IMR-90 (cell line): ENCODE results near the gene PIWIL4. TPM values are rescaled to one million over a fixed set of nuclear protein-coding genes. Genes with fewer than 3 reads are reported as not detected.

Source experiments
- ATAC-seq: fragments of 200-7000 bp; cut with Tn5 transposase; 2 replicates; pipeline ENCODE4 v1.9.1; 2020; ENCODE audit warnings: low read depth, mild to moderate bottlenecking, moderate library complexity
- BruUV-seq: library from RNA; stranded (reverse); fragments of 400-500 nt; replicated peaks from 2 replicates; lab custom pipeline; 2021; lab: Mats Ljungman, UMichigan
- CTCF ChIA-PET: fragments of 300-600 bp; formaldehyde crosslinking; extraction: SDS; loops from one replicate; lab custom pipeline; 2021; ENCODE audit warnings: antibody characterized with exemption; lab: Yijun Ruan, JAX
- POLR2A ChIA-PET: fragments of 300-600 bp; sonication (Branson Sonifier 250); formaldehyde crosslinking; loops from one replicate; lab custom pipeline; 2022; ENCODE audit warnings: antibody characterized with exemption; ENCODE audit not compliant: unreplicated experiment; lab: Charles Lee
- DNase-seq: peaks from one replicate; pipeline ENCODE4 v3.0.0; 2013
- H2AFZ ChIP-seq: replicated peaks from 2 replicates; pipeline ENCODE3; 2013; ENCODE audit warnings: low read length, mild to moderate bottlenecking; ENCODE audit not compliant: poor library complexity
- H2AK5ac ChIP-seq: 2 replicates; pipeline ENCODE4 v1.6.1; 2013; ENCODE audit warnings: low read depth, low read length, inconsistent platforms
- H2AK9ac ChIP-seq: replicated peaks from 2 replicates; pipeline ENCODE3; 2013; ENCODE audit warnings: mild to moderate bottlenecking, low read depth, low read length, moderate library complexity; ENCODE audit not compliant: poor library complexity
- H2BK120ac ChIP-seq: 2 replicates; pipeline ENCODE4 v1.6.1; 2013; ENCODE audit warnings: low read depth, low read length, inconsistent platforms
- H2BK15ac ChIP-seq: 3 replicates; pipeline ENCODE4 v1.6.1; 2013; ENCODE audit warnings: low read depth, low read length, inconsistent platforms
- H2BK20ac ChIP-seq: 2 replicates; pipeline ENCODE4 v1.6.1; 2013; ENCODE audit warnings: low read depth, mild to moderate bottlenecking, inconsistent platforms, low read length, moderate library complexity
- H2BK5ac ChIP-seq: 2 replicates; pipeline ENCODE4 v1.6.1; 2013; ENCODE audit warnings: mild to moderate bottlenecking, low read depth, low read length, inconsistent platforms; ENCODE audit not compliant: poor library complexity, severe bottlenecking
- H3K14ac ChIP-seq: replicated peaks from 2 replicates; pipeline ENCODE4 v1.6.1; 2013; ENCODE audit warnings: low read depth, low read length, inconsistent platforms
- H3K18ac ChIP-seq: 2 replicates; pipeline ENCODE4 v1.6.1; 2013; ENCODE audit warnings: low read depth, low read length, control low read depth
- H3K23ac ChIP-seq: 2 replicates; pipeline ENCODE4 v1.6.1; 2013; ENCODE audit warnings: low read depth, low read length, inconsistent platforms
- H3K27ac ChIP-seq: 2 replicates; pipeline ENCODE4 v1.5.1; 2013; ENCODE audit warnings: mild to moderate bottlenecking, control low read depth, low read length; ENCODE audit not compliant: insufficient read depth
- H3K27me3 ChIP-seq: 2 replicates; pipeline ENCODE4 v1.6.1; 2013; ENCODE audit warnings: low read length; ENCODE audit not compliant: control insufficient read depth, insufficient read depth
- H3K36me3 ChIP-seq: 2 replicates; pipeline ENCODE4 v1.6.1; 2013; ENCODE audit warnings: low read length, mixed read lengths; ENCODE audit not compliant: control insufficient read depth, insufficient read depth
- H3K4ac ChIP-seq: 2 replicates; pipeline ENCODE4 v1.6.1; 2013; ENCODE audit warnings: low read depth, low read length, inconsistent platforms
- H3K4me1 ChIP-seq: 2 replicates; pipeline ENCODE4 v1.6.1; 2013; ENCODE audit warnings: low read length, mixed read lengths; ENCODE audit not compliant: control insufficient read depth, insufficient read depth
- H3K4me2 ChIP-seq: 2 replicates; pipeline ENCODE4 v1.6.1; 2013; ENCODE audit warnings: low read depth, mild to moderate bottlenecking, control low read depth, low read length, moderate library complexity
- H3K4me3 ChIP-seq: 2 replicates; pipeline ENCODE4 v1.5.1; 2013; ENCODE audit warnings: low read depth, mild to moderate bottlenecking, control low read depth, low read length, moderate library complexity; ENCODE audit not compliant: insufficient read depth
- H3K56ac ChIP-seq: 2 replicates; pipeline ENCODE4 v1.6.1; 2013; ENCODE audit warnings: low read length, inconsistent platforms; ENCODE audit not compliant: insufficient read depth; ENCODE audit errors: extremely low read depth
- H3K79me1 ChIP-seq, 2 experiments: 2 replicates each; pipeline ENCODE4 v1.6.1; 2013; ENCODE audit warnings: low read length in 2 of 2, inconsistent platforms in 1 of 2, low read depth in 1 of 2
- H3K9ac ChIP-seq: 2 replicates; pipeline ENCODE4 v1.6.1; 2013; ENCODE audit warnings: low read depth, low read length, control low read depth
- H3K9me1 ChIP-seq: 2 replicates; pipeline ENCODE4 v1.6.1; 2013; ENCODE audit warnings: low read length, inconsistent platforms; ENCODE audit not compliant: insufficient read depth
- H3K9me3 ChIP-seq: 2 replicates; pipeline ENCODE4 v1.6.1; 2013; ENCODE audit warnings: low read length; ENCODE audit not compliant: control insufficient read depth, insufficient read depth
- H4K20me1 ChIP-seq: 2 replicates; pipeline ENCODE4 v1.6.1; 2013; ENCODE audit warnings: low read length, inconsistent platforms; ENCODE audit not compliant: insufficient read depth
- H4K5ac ChIP-seq: 2 replicates; pipeline ENCODE4 v1.6.1; 2013; ENCODE audit warnings: mild to moderate bottlenecking, low read depth, low read length, control low read depth
- H4K8ac ChIP-seq, 2 experiments: 2 replicates each; pipeline ENCODE4 v1.6.1; 2013; ENCODE audit warnings: low read depth in 2 of 2, low read length in 2 of 2, control low read depth in 1 of 2, inconsistent platforms in 1 of 2
- H4K91ac ChIP-seq: 2 replicates; pipeline ENCODE4 v1.6.1; 2013; ENCODE audit warnings: low read depth, low read length, inconsistent platforms; ENCODE audit not compliant: insufficient read depth
- BHLHE40 ChIP-seq: fragments of 150-350 bp; IDR thresholded peaks from 2 replicates; pipeline ENCODE4 v1.6.1; 2016; ENCODE audit warnings: mild to moderate bottlenecking, low read depth, low read length
- CEBPB ChIP-seq: IDR thresholded peaks from 2 replicates; pipeline ENCODE4 v1.6.1; 2012; ENCODE audit warnings: low read depth, low read length, improper control_type of control experiment
- CHD1 ChIP-seq: IDR thresholded peaks from 2 replicates; pipeline ENCODE4 v1.6.1; 2012; ENCODE audit warnings: low read depth, low read length, improper control_type of control experiment
- CTCF ChIP-seq: conservative IDR thresholded peaks from 2 replicates; pipeline ENCODE4 v1.5.1; 2012; ENCODE audit warnings: mild to moderate bottlenecking, low read depth, low read length, improper control_type of control experiment
- ELK1 ChIP-seq: fragments of 150-350 bp; IDR thresholded peaks from 2 replicates; pipeline ENCODE4 v1.6.1; 2016; ENCODE audit warnings: low read depth, mild to moderate bottlenecking, low read length, moderate library complexity, borderline replicate concordance
- FOS ChIP-seq: fragments of 150-350 bp; IDR thresholded peaks from 2 replicates; pipeline ENCODE4 v1.6.1; 2016; ENCODE audit warnings: low read depth, low read length
- MAFK ChIP-seq: IDR thresholded peaks from 2 replicates; pipeline ENCODE4 v1.6.1; 2012; ENCODE audit warnings: low read depth, low read length, improper control_type of control experiment
- MAZ ChIP-seq: IDR thresholded peaks from 2 replicates; pipeline ENCODE4 v1.6.1; 2012; ENCODE audit warnings: low read depth, mild to moderate bottlenecking, low read length, improper control_type of control experiment, moderate library complexity, borderline replicate concordance
- MXI1 ChIP-seq: IDR thresholded peaks from 2 replicates; pipeline ENCODE4 v1.6.1; 2012; ENCODE audit warnings: low read depth, mild to moderate bottlenecking, low read length, moderate library complexity, borderline replicate concordance
- NFE2L2 ChIP-seq: fragments of 150-350 bp; IDR thresholded peaks from 2 replicates; pipeline ENCODE4 v1.6.1; 2016; ENCODE audit warnings: low read depth, mild to moderate bottlenecking, low read length
- POLR2A ChIP-seq: IDR thresholded peaks from 2 replicates; pipeline ENCODE4 v1.6.1; 2012; ENCODE audit warnings: mild to moderate bottlenecking, low read depth, low read length
- RCOR1 ChIP-seq: IDR thresholded peaks from 2 replicates; pipeline ENCODE4 v1.6.1; 2012; ENCODE audit warnings: mild to moderate bottlenecking, low read length, improper control_type of control experiment; ENCODE audit not compliant: insufficient replicate concordance
- RFX5 ChIP-seq: IDR thresholded peaks from 2 replicates; pipeline ENCODE4 v1.8.0; 2012; ENCODE audit warnings: low read depth, mild to moderate bottlenecking, low read length, moderate library complexity
- SMC3 ChIP-seq: fragments of 150-350 bp; IDR thresholded peaks from 2 replicates; pipeline ENCODE4 v1.6.1; 2016; ENCODE audit warnings: low read depth, mild to moderate bottlenecking, antibody characterized with exemption, low read length, moderate library complexity
- USF2 ChIP-seq: fragments of 150-350 bp; IDR thresholded peaks from 2 replicates; pipeline ENCODE4 v1.6.1; 2017; ENCODE audit warnings: mild to moderate bottlenecking, antibody characterized with exemption, low read length, low read depth
- WGBS, 2 experiments: methylation state at CpG; one replicate each; pipeline versions ENCODE4 v1.1.5 to v1.1.7; 2013; ENCODE audit warnings: missing lambda C conversion rate in 2 of 2; ENCODE audit not compliant: insufficient read length in 1 of 2; ENCODE audit errors: extremely low coverage in 2 of 2; 5-methylcytosine and 5-hydroxymethylcytosine counted together
- dilution Hi-C: fragments of 300-500 bp; cut with HindIII; formaldehyde crosslinking; loops from one replicate; pipeline ENCODE4 v1.14.3; 2018; ENCODE audit warnings: low sequenced_read_pairs; ENCODE audit not compliant: unreplicated experiment
- in situ Hi-C: fragments of 300-500 bp; cut with MboI; formaldehyde crosslinking; loops from 3 replicates; pipeline ENCODE4 v1.14.3; 2019; ENCODE audit warnings: low sequenced_read_pairs, inconsistent platforms, mixed read lengths
- intact Hi-C: fragments of 100-400 bp; cut with micrococcal nuclease; formaldehyde crosslinking; loops from 2 replicates; pipeline ENCODE4 v1.10.0; 2022
- polyA plus RNA-seq, 3 experiments: library from polyadenylated mRNA; depleted of rRNA; stranded (reverse); fragments of >200 nt; gene quantifications; 2 replicates each; pipeline ENCODE4 v1.2.3, GENCODE V29; 2012; ENCODE audit warnings: low replicate concordance in 1 of 3
- total RNA-seq: library from RNA; depleted of rRNA; stranded (reverse); fragments of >200 nt; gene quantifications from 2 replicates; pipeline ENCODE4 v1.2.3, GENCODE V29; 2012

Gene PIWIL4
- total and polyA plus RNA-seq, 2 of the 4 experiments (the other 2 are of a cell fraction) = 0.72 to 1.3 TPM

- Histone ChIP-seq H2AFZ (no peak overlapping the region), H3K9me1 (no peaks in the 10 kb centered on the region), H4K8ac (no peak overlapping the region), H3K14ac (no peak overlapping the region), H3K27me3 (no peaks in the 10 kb centered on the region), H2BK120ac (no peak overlapping the region), H4K5ac (no peak overlapping the region), H3K9me3 (no peaks in the 10 kb centered on the region), H3K18ac (no peak overlapping the region), H3K23ac (no peak overlapping the region), H4K91ac (no peak overlapping the region), H2AK9ac (no peak overlapping the region), H3K4me3 (no peak overlapping the region), H2BK5ac (no peak overlapping the region), H2AK5ac (no peak overlapping the region), H3K27ac (no peak overlapping the region), H3K4me2 (no peak overlapping the region), H3K36me3 (no peaks in the 10 kb centered on the region), H3K4me1 (no peaks in the 10 kb centered on the region), H2BK20ac (no peak overlapping the region), H2BK15ac (no peak overlapping the region), H3K9ac (no peak overlapping the region), H3K56ac (no peak overlapping the region), H4K20me1 (no peaks in the 10 kb centered on the region), H3K79me1 (no peaks in the 10 kb centered on the region), H3K4ac (no peak overlapping the region)
- ATAC-seq (peak; percentile 56), DNase-seq (peak; percentile 74)
- in situ Hi-C loops (loop anchor here (10.0 kb wide), 1 partner anchor 49 kb away; no protein-coding TSS in a partner anchor), dilution Hi-C loops (no loop called here), intact Hi-C loops (loop anchor here (5.0 kb wide), 1 partner anchor 1902 kb away; no protein-coding TSS in a partner anchor)
- WGBS, 2 experiments = 30% methylated on average over 2 of the region's 5 CpGs; no CpG with 5 or more reads in 1 of the 2 experiments
- POLR2A ChIA-PET = no interaction called here
- BruUV-seq = no TSS peak
- CTCF ChIA-PET = interaction anchor here (0.8 to 1.3 kb wide), 3 partner anchors 21 to 631 kb away, joined by 3 to 4 read pairs (median 4); no protein-coding TSS in a partner anchor
- TF ChIP-seq BHLHE40 (no peak), NFE2L2 (no peak), CTCF (no peak), MXI1 (no peak), CEBPB (no peak), USF2 (no peak), MAFK (no peak), RFX5 (no peak), FOS (no peak), RCOR1 (no peak), MAZ (no peak), SMC3 (no peak), POLR2A (no peak), ELK1 (no peak), CHD1 (no peak)
Observed at GRCh38 chr11:94525546-94526324, 41.4 kb upstream of the PIWIL4 start.
